ENCODE results near the gene CD99L2.

CD99L2 gene

GRCh38 chrX:150761176-150761818 is 137.2 kb downstream of the CD99L2 start:
- DNase-seq = no peak

DNA sequence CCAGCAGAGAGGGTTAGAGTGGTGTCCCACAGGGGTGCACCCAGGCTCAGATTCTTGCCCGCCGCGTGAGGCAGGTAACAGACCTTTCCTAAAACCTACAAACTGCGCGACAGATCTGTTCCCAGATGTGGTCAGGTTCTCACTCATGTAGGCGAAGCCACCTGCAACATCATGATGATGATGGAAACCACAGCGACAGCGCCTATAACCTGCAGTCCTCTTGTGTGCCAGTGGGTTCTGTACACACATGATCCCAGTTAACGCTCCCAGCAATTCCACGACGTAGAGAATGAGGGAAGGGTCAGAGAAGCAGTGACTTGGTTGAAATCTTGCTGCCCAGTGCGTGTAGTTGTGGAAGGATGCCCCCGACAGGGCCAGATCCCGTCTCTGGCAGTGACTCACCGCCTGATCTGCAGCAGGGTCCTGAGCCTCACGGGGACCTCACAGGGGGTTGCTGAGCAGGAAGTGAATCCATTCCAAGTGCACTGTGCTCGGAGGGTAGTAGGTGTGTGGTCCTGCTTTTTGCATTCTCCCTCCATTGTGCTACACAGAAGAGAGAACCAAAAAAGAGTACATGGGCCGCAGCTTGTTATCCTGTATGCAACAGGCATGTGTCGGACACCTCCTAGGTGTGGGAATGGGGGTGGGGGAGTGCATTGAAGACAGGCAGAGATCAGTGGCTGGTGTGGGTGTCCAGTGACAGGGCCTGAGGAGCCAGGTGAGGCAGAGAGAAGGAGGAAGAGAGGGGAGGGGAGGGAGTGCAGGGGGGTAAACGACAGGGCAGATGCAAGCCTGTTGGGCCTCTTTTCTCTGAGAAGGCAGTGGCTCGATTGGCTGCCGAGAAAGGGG is 138.7 kb downstream of the CD99L2 start:
- no peak for DNase-seq

- DNase-seq = no peak
Observed at GRCh38 chrX:150757371-150757770, 141.1 kb downstream of the CD99L2 start.

- DNase-seq = no peak
Observed at GRCh38 chrX:150753968-150754367, 144.5 kb downstream of the CD99L2 start.

DNA sequence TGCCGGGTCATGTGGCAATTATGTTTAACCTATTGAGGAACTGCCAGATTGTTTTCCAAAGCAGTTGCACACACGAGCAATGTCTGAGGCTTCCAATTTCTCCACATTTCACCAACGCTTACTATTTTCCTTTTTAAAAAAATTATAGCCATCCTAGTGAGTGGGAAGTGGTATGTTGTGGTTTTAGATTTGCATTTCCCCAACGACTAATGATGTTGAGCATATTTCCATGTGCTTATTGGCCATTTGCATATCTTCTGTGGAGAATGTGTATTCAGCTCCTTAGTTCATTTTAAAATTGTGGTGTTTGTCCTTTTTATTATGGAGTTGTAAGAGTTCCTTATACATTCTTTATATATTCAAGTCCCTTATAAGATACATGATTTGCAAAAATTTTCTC is 145.1 kb downstream of the CD99L2 start:
- no peak for DNase-seq

- DNase-seq = no peak
Observed at GRCh38 chrX:150752124-150752523, 146.3 kb downstream of the CD99L2 start.

DNA sequence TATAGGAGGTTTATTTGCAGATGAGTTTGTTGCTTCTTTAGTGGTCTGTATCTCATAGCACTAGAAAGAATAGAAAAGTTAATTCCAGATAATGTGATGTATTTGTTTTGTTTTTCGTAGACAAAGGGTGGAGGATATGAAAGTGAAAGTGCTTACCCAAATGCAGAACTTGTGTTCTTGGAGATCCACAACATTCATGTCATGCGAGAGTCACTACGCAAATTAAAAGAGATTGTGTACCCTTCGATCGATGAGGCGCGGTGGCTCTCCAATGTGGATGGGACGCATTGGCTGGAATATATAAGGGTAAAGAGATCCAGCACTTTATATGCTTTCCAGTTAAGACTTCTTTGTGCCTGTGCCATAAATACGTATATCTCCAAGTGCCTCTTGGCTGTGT is 162.0 kb downstream of the CD99L2 start:
- no peak for DNase-seq

DNA sequence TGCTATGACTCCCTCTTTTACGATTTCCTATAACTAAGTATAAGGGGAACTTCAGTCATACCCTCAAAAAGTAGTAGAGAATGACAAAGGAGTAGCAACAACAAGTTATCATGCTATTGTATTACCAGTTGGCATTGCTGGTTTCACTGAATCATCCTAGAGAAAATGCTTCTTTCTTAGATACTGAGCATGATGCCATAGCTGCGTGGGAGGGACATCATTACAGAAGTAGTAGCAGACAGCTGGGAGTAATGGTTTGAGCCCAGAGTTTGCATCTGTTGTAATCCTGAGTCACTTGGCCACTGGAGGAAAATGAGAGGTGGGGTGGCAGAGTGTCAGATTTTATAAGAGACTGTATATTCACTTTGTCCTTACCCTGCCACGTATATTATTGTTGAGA is 166.7 kb downstream of the CD99L2 start:
- DNase-seq = no peak

DNA sequence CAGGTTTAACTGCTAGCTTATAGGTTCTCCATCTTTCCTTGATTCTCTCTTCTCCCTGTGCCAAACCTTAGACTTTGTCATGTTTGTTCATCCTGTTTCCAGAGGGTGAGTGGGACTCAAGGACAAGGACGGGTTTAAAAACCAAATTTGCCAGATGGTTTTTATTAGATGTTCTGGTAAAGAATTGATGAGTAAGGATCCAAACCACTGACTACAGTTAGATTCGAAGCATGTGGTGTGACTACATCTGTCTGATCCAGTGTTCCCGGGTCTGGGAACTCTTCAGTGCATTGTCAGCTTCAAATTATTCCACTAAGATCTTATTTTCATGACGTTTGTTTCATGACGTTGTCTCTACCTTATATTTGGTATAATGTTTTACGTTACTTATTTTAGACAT is 167.7 kb downstream of the CD99L2 start:
- DNase-seq = no peak

DNA sequence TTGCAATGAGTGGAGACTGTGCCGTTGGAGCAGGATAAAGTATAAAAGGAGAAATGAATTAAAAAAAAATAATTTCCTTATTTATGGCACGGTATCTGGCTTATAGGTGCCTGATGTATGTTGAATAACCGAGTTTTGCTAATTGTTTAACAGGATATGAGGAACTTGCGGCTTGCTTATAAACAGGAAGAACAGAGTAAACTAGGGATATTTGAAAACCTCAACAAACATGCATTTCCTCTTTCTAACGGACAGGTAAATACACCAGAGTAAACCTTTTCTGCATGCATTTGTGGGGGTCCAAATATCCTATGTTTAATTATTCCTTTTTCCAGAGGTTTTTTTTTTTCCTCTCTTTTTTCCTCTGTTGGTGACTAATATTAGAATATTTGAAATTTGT is 168.5 kb downstream of the CD99L2 start:
- DNase-seq = no peak

GRCh38 chrX:150719621-150720020 is 178.8 kb downstream of the CD99L2 start:
- no peak for DNase-seq
